Keratinocyte (primary cell): Measurements from ENCODE around the gene NAALADL2.

ENCODE experiments used
- EZH2 ChIP-seq: IDR thresholded peaks from one replicate; pipeline ENCODE4 v1.6.1; 2012; ENCODE audit warnings: inconsistent platforms, mild to moderate bottlenecking, low read length, moderate library complexity
- TF ChIP-seq, protein P1 (sequence below), 3 experiments: IDR thresholded peaks in 1 of 3; conservative IDR thresholded peaks in 1 of 3; optimal IDR thresholded peaks in 1 of 3; 2 replicates in 2 of 3; 3 replicates in 1 of 3; pipeline versions ENCODE3 to v1.5.1; 2011; ENCODE audit warnings: low read length in 3 of 3, mild to moderate bottlenecking in 3 of 3, moderate library complexity in 2 of 3, control low read depth in 1 of 3, inconsistent platforms in 1 of 3; ENCODE audit not compliant: insufficient read depth in 2 of 3; ENCODE audit errors: extremely low read depth in 1 of 3

DNA sequence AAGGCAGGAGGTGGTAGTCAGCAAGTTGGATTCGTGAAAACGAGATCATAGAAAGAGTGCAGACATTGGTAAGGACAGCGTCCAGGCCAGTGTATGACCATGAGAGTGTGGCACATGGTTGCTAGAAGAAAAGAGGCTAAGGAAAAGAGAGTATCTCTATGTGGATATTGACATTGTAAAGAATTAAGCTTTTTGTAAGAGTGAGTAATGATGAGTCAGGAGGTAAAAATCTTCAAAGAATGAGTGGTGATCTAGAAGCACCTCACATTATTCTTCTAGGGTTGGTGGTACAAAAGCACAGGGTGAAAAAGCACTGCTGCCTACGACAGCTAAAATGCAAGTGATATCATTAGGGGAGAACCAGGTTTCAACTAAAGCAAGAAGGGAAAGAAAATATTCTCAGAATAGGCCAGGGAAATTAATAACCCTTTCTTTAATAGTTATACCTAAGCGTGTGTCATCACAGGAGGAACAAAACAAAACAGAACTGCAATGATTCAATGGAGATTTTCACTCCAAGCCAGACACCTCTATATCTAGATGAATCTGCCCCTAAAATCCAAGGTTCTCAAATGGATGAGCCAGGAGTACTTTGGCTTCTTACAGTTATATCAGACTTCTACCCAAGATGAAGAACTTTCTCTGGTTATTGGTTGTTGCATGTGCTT is 884.7 kb downstream of the NAALADL2 start:
- TF ChIP-seq, protein P1, sequence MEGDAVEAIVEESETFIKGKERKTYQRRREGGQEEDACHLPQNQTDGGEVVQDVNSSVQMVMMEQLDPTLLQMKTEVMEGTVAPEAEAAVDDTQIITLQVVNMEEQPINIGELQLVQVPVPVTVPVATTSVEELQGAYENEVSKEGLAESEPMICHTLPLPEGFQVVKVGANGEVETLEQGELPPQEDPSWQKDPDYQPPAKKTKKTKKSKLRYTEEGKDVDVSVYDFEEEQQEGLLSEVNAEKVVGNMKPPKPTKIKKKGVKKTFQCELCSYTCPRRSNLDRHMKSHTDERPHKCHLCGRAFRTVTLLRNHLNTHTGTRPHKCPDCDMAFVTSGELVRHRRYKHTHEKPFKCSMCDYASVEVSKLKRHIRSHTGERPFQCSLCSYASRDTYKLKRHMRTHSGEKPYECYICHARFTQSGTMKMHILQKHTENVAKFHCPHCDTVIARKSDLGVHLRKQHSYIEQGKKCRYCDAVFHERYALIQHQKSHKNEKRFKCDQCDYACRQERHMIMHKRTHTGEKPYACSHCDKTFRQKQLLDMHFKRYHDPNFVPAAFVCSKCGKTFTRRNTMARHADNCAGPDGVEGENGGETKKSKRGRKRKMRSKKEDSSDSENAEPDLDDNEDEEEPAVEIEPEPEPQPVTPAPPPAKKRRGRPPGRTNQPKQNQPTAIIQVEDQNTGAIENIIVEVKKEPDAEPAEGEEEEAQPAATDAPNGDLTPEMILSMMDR (optimal IDR thresholded peaks at IDR 0.05 in 1 of 3, IDR thresholded peaks at IDR 0.05 in 1 of 3, conservative IDR thresholded peaks at IDR 0.05 in 1 of 3; ENCODE audit: extremely low read depth in 1 of 3, insufficient read depth in 2 of 3, low read length in 3 of 3) = no peak
- no peak for TF ChIP-seq EZH2
